A172 (cell line): ENCODE results near the gene TRDMT1. TPM values are rescaled to one million over a fixed set of nuclear protein-coding genes. Genes with fewer than 3 reads are reported as not detected.

Source experiments
- DNase-seq: peaks from one replicate; pipeline ENCODE4 v3.0.0-alpha.2; 2015; ENCODE audit warnings: low spot score
- total RNA-seq: library from RNA; depleted of rRNA; stranded (reverse); fragments of >200 nt; shearing (Covaris generic); gene quantifications from 2 replicates; pipeline ENCODE4 v1.2.3, GENCODE V29; 2014

The TRDMT1 gene
- total RNA-seq, 1 experiment from 2014 or later, result 4.3 TPM

DNA sequence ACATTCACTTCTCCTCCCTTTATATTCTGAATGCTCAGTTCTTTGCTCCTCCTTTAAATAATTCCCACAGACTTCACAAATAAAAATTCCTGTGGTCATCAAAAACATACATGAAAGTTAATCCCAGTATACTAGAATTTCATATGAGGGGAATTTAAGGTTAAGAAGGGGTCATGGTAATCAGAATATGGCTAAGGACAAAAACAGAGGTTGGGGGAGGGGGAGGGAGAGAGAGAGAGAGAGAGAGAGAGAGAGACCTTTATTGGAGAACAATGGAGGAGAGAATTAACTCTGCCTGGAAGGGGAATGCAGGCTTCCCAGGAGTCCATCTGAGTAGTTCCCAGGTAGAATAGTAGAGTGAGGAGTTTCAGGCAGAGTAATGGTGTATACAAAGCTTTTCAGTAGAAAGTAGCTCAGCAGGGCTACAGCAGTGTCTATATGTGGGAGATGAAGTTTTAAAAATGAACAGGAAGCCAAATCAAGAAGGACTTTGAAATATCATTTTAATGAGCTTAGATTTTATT, 66.7 kb downstream of the TRDMT1 start:
- DNase-seq, result no peak

GRCh38 chr10:17134282-17134681, 67.2 kb downstream of the TRDMT1 start:
- no peak for DNase-seq

- no peak for DNase-seq
Measured at GRCh38 chr10:17129741-17130140, 71.7 kb downstream of the TRDMT1 start, which contains the start of gene CUBN. Gene CUBN (minus strand): TSS chr10:17129811. CDS start chr10:17129765, 46 bp downstream.

- no peak for DNase-seq
Measured at GRCh38 chr10:17128261-17128660, 73.2 kb downstream of the TRDMT1 start.

GRCh38 chr10:17126327-17126726, 75.1 kb downstream of the TRDMT1 start:
- no peak for DNase-seq

- DNase-seq, result no peak
Measured at GRCh38 chr10:17125206-17125893, 76.1 kb downstream of the TRDMT1 start.

DNA sequence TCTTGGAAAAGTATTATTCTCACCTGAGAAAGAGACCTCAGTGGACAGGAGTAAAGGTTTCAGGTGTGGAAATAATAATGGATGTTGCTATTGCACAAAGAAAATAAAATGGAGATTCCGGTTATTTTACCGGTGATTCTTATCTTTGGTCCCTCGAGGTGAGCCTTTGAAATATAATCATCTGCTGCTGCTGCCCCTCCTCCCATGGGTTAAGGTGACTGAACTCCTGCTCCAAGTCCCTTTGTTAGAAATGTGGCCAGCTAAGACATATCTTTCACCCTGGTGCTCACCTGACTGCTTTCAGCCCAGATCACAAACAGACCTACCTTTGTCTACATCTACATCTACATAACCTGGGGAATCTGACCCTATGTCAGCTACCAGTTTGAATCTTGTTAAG, 77.5 kb downstream of the TRDMT1 start:
- no peak for DNase-seq

GRCh38 chr10:17122726-17123661, 78.5 kb downstream of the TRDMT1 start:
- DNase-seq, result peak; percentile 81

GRCh38 chr10:17122052-17122451, 79.4 kb downstream of the TRDMT1 start:
- DNase-seq, result peak; percentile 31

DNA sequence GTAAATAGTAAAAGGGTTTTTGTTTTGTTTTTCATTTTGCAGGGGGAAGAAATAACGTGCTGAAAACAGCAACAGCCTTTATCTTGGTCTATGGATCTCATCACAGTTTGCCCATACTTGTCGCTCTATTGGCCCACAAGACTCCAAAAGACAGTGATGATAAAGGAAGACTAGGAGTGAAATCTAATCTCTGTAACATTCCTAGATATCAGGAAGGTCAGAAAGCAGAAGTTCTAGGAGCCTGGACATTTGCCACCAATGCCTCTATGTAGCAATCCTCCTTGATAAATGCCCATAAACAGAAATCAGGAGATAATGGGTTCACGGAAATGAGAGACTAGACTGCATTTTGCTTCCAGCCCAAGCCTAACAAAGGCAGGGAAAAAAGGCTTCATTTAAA, 80.8 kb downstream of the TRDMT1 start:
- no peak for DNase-seq

DNA sequence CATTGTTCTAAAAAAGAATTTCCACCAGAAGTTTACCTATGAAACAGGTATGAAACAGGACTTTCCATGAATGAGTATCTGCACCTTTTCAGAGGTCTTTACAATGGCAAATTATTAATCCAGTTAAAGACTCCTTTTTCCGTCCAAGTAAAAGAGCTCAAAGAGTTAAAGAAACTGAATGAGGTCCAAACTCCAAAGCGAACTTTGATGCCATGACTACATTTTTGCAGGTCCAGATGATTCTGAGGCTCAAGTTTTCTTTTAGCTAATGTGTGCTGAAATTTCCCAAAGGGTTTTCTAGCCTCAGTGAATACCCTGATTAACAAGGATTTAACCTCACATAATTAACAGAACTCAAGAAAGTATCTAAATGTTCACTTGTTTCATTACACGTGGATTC, 81.6 kb downstream of the TRDMT1 start:
- no peak for DNase-seq

DNA sequence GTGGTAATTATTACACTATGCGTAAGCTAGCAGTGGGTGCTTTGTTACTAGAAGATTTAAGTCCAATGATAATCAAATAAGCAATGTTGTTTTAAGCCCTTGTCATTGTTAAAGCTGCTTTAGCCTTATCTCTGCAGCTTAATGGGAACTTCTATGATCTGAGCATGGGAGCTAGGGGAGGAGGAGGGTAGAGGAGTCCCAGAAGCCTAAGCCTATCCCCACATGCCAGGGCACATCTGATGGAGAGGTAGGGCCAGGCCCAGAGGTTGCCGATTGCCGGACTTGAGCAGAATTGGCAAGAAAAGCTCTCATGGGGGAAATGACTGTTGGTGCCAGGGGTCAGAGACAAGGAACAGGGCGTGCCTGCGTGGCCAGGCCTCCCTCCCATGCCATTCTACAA, 85.3 kb downstream of the TRDMT1 start:
- no peak for DNase-seq

GRCh38 chr10:17115683-17116082, 85.8 kb downstream of the TRDMT1 start:
- DNase-seq, result peak; percentile 86

GRCh38 chr10:17114878-17115444, 86.5 kb downstream of the TRDMT1 start:
- DNase-seq, result peak; percentile 78

DNA sequence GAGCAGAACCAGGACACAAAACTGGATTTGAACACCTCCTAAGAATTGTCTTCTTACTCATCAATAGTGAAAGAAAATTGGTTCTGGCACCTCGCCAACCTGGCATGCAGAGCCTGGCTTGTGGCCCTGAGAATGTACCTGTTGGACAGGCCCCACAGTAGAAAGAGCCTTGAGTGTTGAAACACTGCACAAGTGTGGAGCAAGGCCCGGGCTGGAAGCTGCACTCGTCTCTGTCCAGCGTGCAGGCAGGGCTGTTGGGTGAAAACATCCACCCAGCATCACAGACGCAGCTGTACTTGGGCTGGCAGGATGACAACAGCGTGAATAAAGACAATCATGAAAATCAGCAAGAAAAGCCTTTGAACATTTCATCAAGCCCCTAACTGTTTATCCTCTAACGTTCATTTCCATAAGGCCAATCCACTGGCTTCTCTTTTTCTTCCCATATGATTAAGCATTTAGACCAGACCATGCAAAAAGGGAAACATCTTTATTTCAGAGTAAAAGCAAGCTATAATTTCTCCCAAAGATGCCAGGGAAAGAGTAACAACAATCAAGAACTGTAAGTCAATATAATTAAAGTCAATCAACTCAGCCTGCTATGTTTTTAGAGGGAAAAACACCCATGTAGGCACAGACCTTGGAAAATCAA, 87.5 kb downstream of the TRDMT1 start:
- DNase-seq, result no peak

GRCh38 chr10:17113346-17113745, 88.1 kb downstream of the TRDMT1 start:
- DNase-seq, result no peak

- DNase-seq, result no peak
Measured at GRCh38 chr10:17112566-17112965, 88.9 kb downstream of the TRDMT1 start.

DNA sequence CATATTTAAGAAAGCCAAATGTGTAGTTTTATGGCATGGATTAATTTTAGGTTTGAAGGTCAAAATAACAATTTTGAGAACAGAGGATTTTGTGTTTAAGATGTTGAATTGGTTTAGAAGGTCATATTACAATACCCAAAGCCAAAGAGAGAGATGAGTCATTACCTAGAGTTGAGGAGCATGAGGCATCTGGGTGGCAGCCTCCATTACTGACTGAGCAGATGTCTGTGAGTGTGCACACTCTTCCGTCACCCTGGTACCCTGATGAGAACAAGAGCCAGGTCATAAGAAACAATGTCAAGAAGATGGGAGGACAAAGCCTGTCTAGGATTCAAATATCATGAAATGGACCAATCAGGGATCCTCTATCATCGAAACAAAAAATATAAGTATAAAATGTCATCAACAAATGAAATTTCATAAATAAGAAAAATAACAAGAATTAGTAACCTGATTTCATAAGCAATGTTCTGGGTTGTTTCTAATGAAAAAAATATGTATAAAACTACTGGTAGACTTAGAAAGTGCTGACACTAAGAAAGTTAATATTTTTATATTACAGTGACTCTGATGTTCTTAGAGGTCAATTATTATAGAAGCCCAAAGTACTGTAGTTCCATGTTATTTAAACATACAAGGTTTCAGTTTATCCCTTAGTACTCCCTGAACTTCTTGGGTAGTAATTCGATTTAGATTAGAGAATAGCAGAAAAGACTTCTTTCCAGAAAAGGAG, 91.8 kb downstream of the TRDMT1 start:
- peak; percentile 76 for DNase-seq

DNA sequence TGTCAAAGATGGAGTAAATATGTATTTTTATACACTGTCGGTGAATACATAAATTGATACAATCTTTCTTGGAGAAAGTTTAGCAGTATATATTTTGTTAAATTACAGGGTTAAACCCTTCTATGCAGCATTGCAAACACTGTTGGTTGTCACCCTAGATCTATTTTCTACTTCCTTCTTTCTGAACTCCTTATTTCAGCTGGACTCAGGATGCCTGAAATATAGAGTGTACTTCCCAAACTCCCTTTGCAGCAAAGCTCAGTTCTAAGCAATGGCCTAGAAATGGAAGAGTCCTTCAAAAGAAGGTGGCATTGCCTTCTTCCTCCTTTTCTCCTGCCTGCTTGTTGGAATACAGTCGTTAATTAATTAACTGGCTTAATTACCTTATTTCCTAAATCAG, 92.4 kb downstream of the TRDMT1 start:
- DNase-seq, result no peak

DNA sequence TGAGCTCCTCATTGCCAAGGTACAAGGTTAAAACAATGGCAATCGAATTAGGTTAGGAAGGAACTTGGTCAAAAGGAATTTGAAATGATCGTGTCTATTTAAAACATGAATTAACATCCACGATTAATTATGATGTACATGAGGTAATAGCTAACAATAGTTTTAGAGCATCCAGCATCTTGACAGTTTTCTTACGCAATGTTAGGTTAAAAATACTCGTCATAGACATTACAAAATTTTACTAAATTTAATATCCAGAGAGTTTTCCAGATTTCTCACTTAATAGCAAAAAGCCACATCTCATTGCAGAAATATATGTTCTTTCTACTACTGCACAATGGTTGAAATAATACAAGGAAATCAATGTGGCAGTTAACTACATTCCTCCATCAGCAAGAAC, 94.5 kb downstream of the TRDMT1 start:
- no peak for DNase-seq

DNA sequence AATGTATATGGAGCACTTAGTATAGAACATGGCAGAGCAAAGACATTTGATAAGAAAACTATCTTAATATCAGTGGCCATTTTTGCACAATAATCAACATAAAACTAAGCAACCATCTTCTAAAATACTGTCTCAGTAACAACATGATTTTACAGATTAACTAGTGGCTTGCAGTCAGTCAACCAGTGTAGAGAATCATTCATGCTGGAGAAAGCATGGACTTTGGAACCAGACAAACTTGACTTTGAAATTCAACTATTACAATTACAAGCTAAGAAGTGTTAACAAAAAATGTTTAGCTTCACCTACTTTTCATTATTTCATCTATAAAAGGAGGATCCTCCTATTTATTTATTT, 99.6 kb downstream of the TRDMT1 start:
- no peak for DNase-seq
